Measurements from ENCODE around the gene FAM13C.

FAM13C gene

GRCh38 chr10:59388671-59388976 is 26.3 kb upstream of the FAM13C start:
- TF ChIP-seq CTCF (IDR thresholded peaks at IDR 0.05): no peak

DNA sequence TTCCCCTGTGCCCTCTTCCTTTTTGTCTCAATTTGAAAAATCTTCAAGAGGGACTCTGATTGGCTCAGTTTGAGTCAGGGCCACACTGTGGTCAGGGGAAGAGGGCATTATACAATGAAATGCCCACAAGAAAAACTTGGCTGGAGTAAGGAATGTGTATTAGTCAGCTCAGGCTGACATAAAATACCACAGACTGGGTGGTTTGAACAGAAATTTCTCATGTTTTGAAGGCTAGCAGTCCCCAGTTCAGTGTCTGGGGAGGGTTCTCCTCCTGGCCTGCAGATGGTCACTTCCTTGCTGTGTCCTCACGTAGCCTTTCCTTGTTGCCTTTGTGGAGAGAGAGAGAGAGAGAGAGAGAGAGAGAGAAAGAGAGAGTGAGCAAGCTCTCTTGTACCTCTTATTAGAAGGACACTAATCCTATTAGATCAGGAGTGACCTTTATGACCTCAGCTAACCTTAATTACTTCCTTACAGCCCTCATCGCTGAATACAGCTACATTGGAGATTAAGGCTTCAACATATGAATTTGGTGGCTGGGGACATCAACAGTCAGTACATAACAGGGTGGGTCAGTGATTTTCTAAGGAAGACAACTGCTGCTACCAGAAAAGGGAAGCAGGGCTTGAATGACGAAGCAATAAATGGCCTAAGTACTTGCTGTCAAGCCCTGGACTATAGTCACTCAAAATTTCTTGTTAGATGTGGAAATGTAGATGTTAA is 25.8 kb upstream of the FAM13C start:
- no peak for TF ChIP-seq CTCF (IDR thresholded peaks at IDR 0.05)

DNA sequence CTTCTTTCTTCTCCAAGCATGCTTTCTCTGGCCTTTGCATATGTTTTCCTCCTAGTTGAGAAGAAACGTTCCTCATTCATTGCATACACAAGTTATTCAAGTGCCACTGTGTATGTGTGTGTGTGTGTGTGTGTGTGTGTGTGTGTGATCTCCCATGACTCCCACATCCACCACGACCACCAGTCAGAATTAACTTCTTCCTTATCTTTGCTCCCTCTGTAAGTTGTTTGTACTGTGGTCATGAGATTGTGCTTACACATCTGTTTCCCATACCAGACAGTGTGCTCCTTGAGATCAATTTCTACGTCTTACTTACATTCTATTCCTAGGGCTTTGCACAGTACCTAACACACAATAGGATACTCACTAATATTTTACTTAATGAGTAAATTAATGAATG is 22.4 kb upstream of the FAM13C start:
- no peak for TF ChIP-seq CTCF (IDR thresholded peaks at IDR 0.05)

- TF ChIP-seq CTCF (IDR thresholded peaks at IDR 0.05): no peak
Measured at GRCh38 chr10:59383908-59384307, 21.6 kb upstream of the FAM13C start.

DNA sequence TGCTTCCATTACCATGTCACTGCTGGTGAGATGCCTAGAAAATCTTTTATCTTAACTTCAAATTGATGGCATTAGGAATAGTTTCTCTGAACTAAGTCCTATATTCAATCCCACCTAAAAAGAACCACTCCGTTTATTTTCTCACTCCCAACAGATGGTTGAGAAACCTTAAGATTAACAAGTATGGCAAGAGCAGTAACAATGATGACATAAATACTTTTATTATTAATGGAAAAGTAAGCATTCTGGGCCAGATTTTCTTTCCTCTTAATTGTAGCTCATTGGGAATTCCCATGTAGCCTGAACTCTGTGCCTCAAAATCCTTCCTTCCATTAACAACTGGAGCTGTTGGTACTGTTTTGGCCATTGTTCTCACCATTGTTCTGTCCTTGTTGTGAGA is 21.1 kb upstream of the FAM13C start:
- TF ChIP-seq CTCF (IDR thresholded peaks at IDR 0.05): no peak

DNA sequence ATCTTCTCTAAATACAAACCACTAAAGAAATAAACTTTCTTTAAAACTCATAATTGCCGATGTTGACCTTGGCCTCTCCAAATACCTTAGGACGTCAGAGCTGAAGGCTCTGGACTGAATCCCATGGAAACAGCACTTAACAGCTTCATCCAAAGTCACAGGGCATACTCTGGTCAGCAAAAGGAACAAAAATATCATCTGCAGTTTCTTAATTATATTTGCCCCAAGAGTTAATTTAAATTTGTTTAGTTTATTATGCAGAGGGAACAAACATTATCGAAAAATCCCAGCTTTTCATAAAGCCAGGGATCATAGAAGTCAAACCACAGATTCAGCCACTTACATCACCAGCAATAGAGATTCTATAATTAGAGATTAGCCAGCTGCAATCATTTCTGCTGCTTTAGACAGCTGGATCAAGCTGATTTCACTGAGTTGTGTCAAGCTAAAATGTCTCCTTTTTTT is 20.5 kb upstream of the FAM13C start:
- TF ChIP-seq CTCF (IDR thresholded peaks at IDR 0.05): no peak

DNA sequence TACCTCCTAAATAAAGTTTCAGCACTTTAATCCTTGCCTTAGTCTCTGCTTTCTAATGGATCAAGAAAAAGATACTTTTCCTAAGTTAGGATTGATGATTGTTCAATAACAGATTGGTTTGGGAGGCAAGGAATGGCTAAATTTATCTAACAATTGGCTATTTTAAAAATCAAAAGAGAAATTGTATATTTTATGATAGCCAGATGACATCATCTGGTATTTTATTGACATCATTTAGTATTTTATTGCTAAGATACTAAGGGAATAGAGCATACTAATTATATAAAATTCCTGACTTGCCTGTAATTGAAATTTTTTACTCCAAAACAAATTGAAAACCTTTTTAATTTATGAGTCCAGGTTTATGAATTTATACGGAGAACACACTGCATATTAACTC is 19.3 kb upstream of the FAM13C start:
- TF ChIP-seq CTCF (IDR thresholded peaks at IDR 0.05): no peak

GRCh38 chr10:59376846-59377245 is 14.5 kb upstream of the FAM13C start:
- no peak for TF ChIP-seq CTCF (IDR thresholded peaks at IDR 0.05)

Measured in LNCAP (cell line).